ENCODE results near the gene XPC.

XPC gene

DNA sequence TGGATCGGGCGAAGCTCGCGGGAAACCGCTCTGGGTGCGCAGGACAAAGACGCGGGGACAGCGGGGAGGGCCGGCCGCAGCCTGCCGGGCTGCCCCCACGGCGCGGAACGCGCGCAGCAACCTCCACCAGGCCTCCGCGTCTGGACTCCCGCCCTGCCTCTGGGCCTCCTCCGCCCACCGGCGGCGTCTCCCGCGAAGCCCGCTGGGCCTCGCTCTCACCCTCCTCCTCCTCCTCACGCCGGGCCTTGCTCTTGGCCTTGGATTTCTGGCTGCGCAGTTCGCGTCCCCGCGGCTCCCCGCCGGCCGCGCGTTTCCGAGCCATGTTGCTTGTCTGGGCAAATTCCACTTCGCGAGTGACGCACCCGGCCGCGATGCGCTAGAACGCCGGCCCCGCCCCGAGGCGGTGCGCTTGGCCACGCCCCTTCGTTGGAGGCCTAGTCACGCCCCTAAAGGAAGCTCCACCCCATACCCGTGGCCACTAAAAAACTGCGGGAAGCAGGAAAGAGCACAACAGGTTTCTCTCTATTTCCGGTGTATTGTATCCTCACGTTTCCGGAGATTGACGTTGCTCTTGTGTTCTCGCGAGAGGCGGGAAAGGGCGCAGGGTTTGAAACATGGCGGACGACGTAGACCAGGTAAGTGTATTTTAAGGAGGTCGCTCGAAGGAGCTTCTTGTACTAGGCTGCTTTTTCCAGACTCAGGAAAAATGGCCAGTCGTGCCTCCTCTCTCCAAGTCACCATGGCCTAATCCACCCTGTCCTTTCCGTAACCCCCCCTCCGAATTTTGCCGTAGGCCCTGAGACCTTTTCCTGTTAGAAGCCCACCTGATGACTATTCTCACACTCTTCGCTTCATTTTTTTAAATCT lies at the start of gene XPC, which contains the start of gene LSM3:
Gene XPC, minus strand, starts transcription at position 355 of the 867 bp plus-strand sequence. Its CDS starts 33 bp downstream, at position 322.
Gene LSM3, plus strand, starts transcription at position 571 of the 867 bp plus-strand sequence. Its CDS starts 44 bp downstream, at position 615.
- TF ChIP-seq NFIC (IDR thresholded peaks at IDR 0.05) (0 out of 2 replicates have a peak, but pooled peaks have one; percentile 9), RAD21 (IDR thresholded peaks at IDR 0.05; ENCODE audit: low read depth) (no peak), CEBPB (IDR thresholded peaks at IDR 0.05) (no peak), TCF12 (IDR thresholded peaks at IDR 0.05; ENCODE audit: low read depth) (no peak), TEAD4 (IDR thresholded peaks at IDR 0.05) (no peak), CREB1 (IDR thresholded peaks at IDR 0.05; ENCODE audit: low read depth) (peak; percentile 78), YY1 (IDR thresholded peaks at IDR 0.05; ENCODE audit: low read depth) (peak; percentile 92), ZBTB7A (IDR thresholded peaks at IDR 0.05; ENCODE audit: low read depth) (no peak), EGR1 (IDR thresholded peaks at IDR 0.05) (peak; percentile 37), FOXM1 (IDR thresholded peaks at IDR 0.05; ENCODE audit: borderline replicate concordance, low read depth) (no peak), TAF1 (IDR thresholded peaks at IDR 0.05; ENCODE audit: low read depth) (peak; percentile 93), EP300 (IDR thresholded peaks at IDR 0.05; ENCODE audit: borderline replicate concordance) (peak; percentile 50; the same call in 1 of the 2 replicates)
- TF ChIP-seq, protein P1, sequence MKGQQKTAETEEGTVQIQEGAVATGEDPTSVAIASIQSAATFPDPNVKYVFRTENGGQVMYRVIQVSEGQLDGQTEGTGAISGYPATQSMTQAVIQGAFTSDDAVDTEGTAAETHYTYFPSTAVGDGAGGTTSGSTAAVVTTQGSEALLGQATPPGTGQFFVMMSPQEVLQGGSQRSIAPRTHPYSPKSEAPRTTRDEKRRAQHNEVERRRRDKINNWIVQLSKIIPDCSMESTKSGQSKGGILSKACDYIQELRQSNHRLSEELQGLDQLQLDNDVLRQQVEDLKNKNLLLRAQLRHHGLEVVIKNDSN (IDR thresholded peaks at IDR 0.05) = peak; percentile 18; the same call in 1 of the 2 replicates
- TF ChIP-seq, protein P2, sequence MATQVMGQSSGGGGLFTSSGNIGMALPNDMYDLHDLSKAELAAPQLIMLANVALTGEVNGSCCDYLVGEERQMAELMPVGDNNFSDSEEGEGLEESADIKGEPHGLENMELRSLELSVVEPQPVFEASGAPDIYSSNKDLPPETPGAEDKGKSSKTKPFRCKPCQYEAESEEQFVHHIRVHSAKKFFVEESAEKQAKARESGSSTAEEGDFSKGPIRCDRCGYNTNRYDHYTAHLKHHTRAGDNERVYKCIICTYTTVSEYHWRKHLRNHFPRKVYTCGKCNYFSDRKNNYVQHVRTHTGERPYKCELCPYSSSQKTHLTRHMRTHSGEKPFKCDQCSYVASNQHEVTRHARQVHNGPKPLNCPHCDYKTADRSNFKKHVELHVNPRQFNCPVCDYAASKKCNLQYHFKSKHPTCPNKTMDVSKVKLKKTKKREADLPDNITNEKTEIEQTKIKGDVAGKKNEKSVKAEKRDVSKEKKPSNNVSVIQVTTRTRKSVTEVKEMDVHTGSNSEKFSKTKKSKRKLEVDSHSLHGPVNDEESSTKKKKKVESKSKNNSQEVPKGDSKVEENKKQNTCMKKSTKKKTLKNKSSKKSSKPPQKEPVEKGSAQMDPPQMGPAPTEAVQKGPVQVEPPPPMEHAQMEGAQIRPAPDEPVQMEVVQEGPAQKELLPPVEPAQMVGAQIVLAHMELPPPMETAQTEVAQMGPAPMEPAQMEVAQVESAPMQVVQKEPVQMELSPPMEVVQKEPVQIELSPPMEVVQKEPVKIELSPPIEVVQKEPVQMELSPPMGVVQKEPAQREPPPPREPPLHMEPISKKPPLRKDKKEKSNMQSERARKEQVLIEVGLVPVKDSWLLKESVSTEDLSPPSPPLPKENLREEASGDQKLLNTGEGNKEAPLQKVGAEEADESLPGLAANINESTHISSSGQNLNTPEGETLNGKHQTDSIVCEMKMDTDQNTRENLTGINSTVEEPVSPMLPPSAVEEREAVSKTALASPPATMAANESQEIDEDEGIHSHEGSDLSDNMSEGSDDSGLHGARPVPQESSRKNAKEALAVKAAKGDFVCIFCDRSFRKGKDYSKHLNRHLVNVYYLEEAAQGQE (IDR thresholded peaks at IDR 0.05; ENCODE audit: low read depth) = 0 out of 2 replicates have a peak, but pooled peaks have one; percentile 24
- TF ChIP-seq, protein P3, sequence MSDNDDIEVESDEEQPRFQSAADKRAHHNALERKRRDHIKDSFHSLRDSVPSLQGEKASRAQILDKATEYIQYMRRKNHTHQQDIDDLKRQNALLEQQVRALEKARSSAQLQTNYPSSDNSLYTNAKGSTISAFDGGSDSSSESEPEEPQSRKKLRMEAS (IDR thresholded peaks at IDR 0.05) = peak; percentile 25; the same call in 1 of the 2 replicates

DNA sequence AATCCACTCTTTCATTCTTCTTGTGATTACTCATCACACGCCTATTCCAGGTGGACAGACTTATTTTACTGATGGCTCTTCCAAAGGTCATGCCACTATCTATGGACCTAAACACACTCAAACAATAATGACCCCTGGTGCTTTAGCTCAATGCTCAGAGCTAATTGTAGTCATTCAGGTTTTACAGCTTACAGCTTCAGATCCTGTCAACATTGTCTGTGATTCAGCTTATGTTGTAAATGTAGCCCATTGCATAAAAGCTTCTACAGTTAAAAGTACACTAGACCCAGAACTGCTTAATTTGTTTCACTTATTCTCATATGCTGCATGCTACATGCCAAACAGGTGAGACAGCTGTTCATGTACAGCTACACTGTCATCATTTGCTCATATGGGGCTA lies 49.5 kb upstream of the XPC start:
- no peak for TF ChIP-seq EP300 (IDR thresholded peaks at IDR 0.05; ENCODE audit: borderline replicate concordance)
- no peak for TF ChIP-seq TAF1 (IDR thresholded peaks at IDR 0.05; ENCODE audit: low read depth)
- no peak for TF ChIP-seq NFIC (IDR thresholded peaks at IDR 0.05)
- TF ChIP-seq TEAD4 (IDR thresholded peaks at IDR 0.05) = no peak
- TF ChIP-seq, protein P2 (IDR thresholded peaks at IDR 0.05; ENCODE audit: low read depth) = no peak
- no peak for TF ChIP-seq ZBTB7A (IDR thresholded peaks at IDR 0.05; ENCODE audit: low read depth)
- no peak for TF ChIP-seq CEBPB (IDR thresholded peaks at IDR 0.05)
- TF ChIP-seq EGR1 (IDR thresholded peaks at IDR 0.05) = no peak

DNA sequence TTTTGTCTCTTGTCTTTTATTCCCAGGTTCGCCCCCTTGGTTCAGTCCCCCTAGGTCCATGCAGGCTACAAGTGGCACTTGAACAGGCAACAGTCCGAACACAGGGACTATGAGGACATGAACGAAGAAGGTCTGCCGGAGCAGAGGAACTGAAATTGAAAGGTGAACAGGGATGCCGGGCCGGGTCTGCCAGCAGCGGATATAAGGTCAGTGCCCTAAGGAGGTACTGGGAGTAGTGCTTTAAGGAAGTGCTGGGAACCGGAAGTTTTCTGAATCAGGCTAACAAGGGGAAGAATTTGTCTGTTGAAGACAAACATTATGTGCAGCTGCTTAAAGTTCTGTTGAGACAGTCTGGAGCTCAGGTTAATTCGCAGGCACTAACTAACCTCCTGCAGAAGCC lies 47.0 kb upstream of the XPC start:
- TF ChIP-seq YY1 (IDR thresholded peaks at IDR 0.05; ENCODE audit: low read depth) = no peak
- TF ChIP-seq CREB1 (IDR thresholded peaks at IDR 0.05; ENCODE audit: low read depth) = no peak
- no peak for TF ChIP-seq RAD21 (IDR thresholded peaks at IDR 0.05; ENCODE audit: low read depth)
- TF ChIP-seq TAF1 (IDR thresholded peaks at IDR 0.05; ENCODE audit: low read depth) = no peak
- TF ChIP-seq EP300 (IDR thresholded peaks at IDR 0.05; ENCODE audit: borderline replicate concordance) = no peak
- TF ChIP-seq TCF12 (IDR thresholded peaks at IDR 0.05; ENCODE audit: low read depth) = no peak
- no peak for TF ChIP-seq CEBPB (IDR thresholded peaks at IDR 0.05)
- TF ChIP-seq NFIC (IDR thresholded peaks at IDR 0.05) = no peak
- no peak for TF ChIP-seq ZBTB7A (IDR thresholded peaks at IDR 0.05; ENCODE audit: low read depth)
- TF ChIP-seq, protein P3 (IDR thresholded peaks at IDR 0.05) = no peak
- no peak for TF ChIP-seq TEAD4 (IDR thresholded peaks at IDR 0.05)
- TF ChIP-seq EGR1 (IDR thresholded peaks at IDR 0.05) = no peak
- TF ChIP-seq FOXM1 (IDR thresholded peaks at IDR 0.05; ENCODE audit: borderline replicate concordance, low read depth) = no peak
- TF ChIP-seq, protein P1 (IDR thresholded peaks at IDR 0.05) = no peak
- TF ChIP-seq, protein P2 (IDR thresholded peaks at IDR 0.05; ENCODE audit: low read depth) = no peak

All from Ishikawa (cell line).